Upper lobe of left lung (tissue), 6 donors: Measurements from ENCODE around the gene DACT2. TPM values are rescaled to one million over a fixed set of nuclear protein-coding genes. Genes with fewer than 3 reads are reported as not detected.

Experiments
- ATAC-seq, 2 donors: fragments of 200-7000 bp; cut with Tn5 transposase; one replicate each; pipeline ENCODE4 v1.9.1; 2022; ENCODE audit warnings: mild to moderate bottlenecking in 2 of 2, moderate library complexity in 2 of 2; ENCODE audit not compliant: low FRiP score in 2 of 2
- DNase-seq, 2 donors: peaks; one replicate each; pipeline ENCODE4 v3.0.0-alpha.2; 2019 to 2020
- H3K27ac ChIP-seq, 4 donors: fragments of 200-600 bp; sonication (generic); one replicate each; pipeline ENCODE4 v1.5.1; 2016 to 2019
- H3K27me3 ChIP-seq, 4 donors: fragments of 200-600 bp; sonication (generic); one replicate each; pipeline ENCODE4 v1.5.1; 2017 to 2019
- H3K36me3 ChIP-seq, 4 donors: fragments of 200-600 bp; sonication (generic); one replicate each; pipeline ENCODE4 v1.5.1; 2016 to 2019
- H3K4me1 ChIP-seq, 4 donors: fragments of 200-600 bp; sonication (generic); one replicate each; pipeline ENCODE4 v1.5.1; 2018 to 2019
- H3K4me3 ChIP-seq, 4 donors: fragments of 200-600 bp; sonication (generic); one replicate each; pipeline ENCODE4 v1.5.1; 2017 to 2019; ENCODE audit warnings: mild to moderate bottlenecking in 2 of 4, moderate library complexity in 1 of 4
- H3K9me3 ChIP-seq, 4 donors: fragments of 200-600 bp; sonication (generic); one replicate each; pipeline ENCODE4 v1.5.1; 2018 to 2019
- CTCF ChIP-seq, 6 experiments: fragments of 450-650 bp in 4 of 6; fragments of 200-600 bp in 2 of 6; sonication (generic) in 2 of 6; IDR thresholded peaks; one replicate each; pipeline ENCODE4 v1.5.1; 2016 to 2019; ENCODE audit warnings: antibody characterized with exemption in 6 of 6
- EP300 ChIP-seq, 4 donors: sonication (generic); formaldehyde crosslinking; IDR thresholded peaks; one replicate each; pipeline ENCODE4 v1.5.1; 2017; ENCODE audit warnings: antibody characterized with exemption in 4 of 4, control low read depth in 2 of 4
- POLR2A ChIP-seq, 4 donors: fragments of 450-650 bp; IDR thresholded peaks; one replicate each; pipeline ENCODE4 v1.5.1; 2016 to 2017; ENCODE audit warnings: antibody characterized with exemption in 4 of 4, mild to moderate bottlenecking in 2 of 4
- POLR2AphosphoS5 ChIP-seq, 2 donors: sonication (generic); formaldehyde crosslinking; IDR thresholded peaks; one replicate each; pipeline ENCODE4 v1.5.1; 2017; ENCODE audit warnings: antibody characterized with exemption in 2 of 2
- WGBS, 2 donors: methylation state at CpG; one replicate each; pipeline ENCODE4 v1.1.5; 2017 to 2018; 5-methylcytosine and 5-hydroxymethylcytosine counted together
- total RNA-seq, 6 donors: library from RNA; depleted of rRNA in 4 of 6; stranded (reverse); fragments of >200 nt in 4 of 6; gene quantifications; one replicate each; pipeline versions ENCODE4 v1.1.0 to v1.2.1, GENCODE V29; 2016 to 2021
- donor health status: DM: no; HTN: no; CAD: no; lungs with moderate emphysema.
- donor health status: DM: no; HTN: yes; CAD: no; lungs with severe emphysema.

Gene DACT2
- total RNA-seq, 6 donors from 2014 or later: 0.44 to 13.6 (median 3.2) TPM

- H3K36me3 ChIP-seq: no peaks in the 10 kb centered on the region
- no peaks in the 10 kb centered on the region for H3K27me3 ChIP-seq
- ATAC-seq (peak; percentile 24 to 61), DNase-seq (peak in 1 of 2 donors; percentile 59)
- no peaks in the 10 kb centered on the region for H3K9me3 ChIP-seq
- H3K4me1 ChIP-seq: peaks cover 0 to 24% (median 9%) of the 10 kb centered on the region in 4 donors
- no peak for TF ChIP-seq POLR2AphosphoS5 (IDR thresholded peaks at IDR 0.05)
- TF ChIP-seq POLR2A (IDR thresholded peaks at IDR 0.05): no peak
- TF ChIP-seq EP300 (IDR thresholded peaks at IDR 0.05): no peak
- TF ChIP-seq CTCF (IDR thresholded peaks at IDR 0.05): no peak
- peak overlapping the region in 1 of 4 donors; percentile 69 for H3K27ac ChIP-seq
- H3K4me3 ChIP-seq: peak overlapping the region in 2 of 4 donors; percentile 21 to 22
- WGBS, 2 donors: 50 to 82% methylated on average over 13 to 21 of the region's 22 CpGs
Measured at GRCh38 chr6:168274037-168274952, 45.3 kb downstream of the DACT2 start.

GRCh38 chr6:168273441-168274036 lies 46.0 kb downstream of the DACT2 start:
- 53 to 64% methylated on average over 11 to 17 of the region's 17 CpGs for WGBS, 2 donors
- H3K4me1 ChIP-seq: peaks cover 0 to 24% (median 9%) of the 10 kb centered on the region in 4 donors
- H3K9me3 ChIP-seq: no peaks in the 10 kb centered on the region
- H3K4me3 ChIP-seq: peak overlapping the region in 2 of 4 donors; percentile 21 to 22
- no peak for TF ChIP-seq POLR2AphosphoS5 (IDR thresholded peaks at IDR 0.05)
- TF ChIP-seq POLR2A (IDR thresholded peaks at IDR 0.05): no peak
- no peak for TF ChIP-seq EP300 (IDR thresholded peaks at IDR 0.05)
- no peak for TF ChIP-seq CTCF (IDR thresholded peaks at IDR 0.05)
- H3K36me3 ChIP-seq: no peaks in the 10 kb centered on the region
- no peaks in the 10 kb centered on the region for H3K27me3 ChIP-seq
- DNase-seq: no peak
- ATAC-seq: no peak
- H3K27ac ChIP-seq: peak overlapping the region in 1 of 4 donors; percentile 69

- no peaks in the 10 kb centered on the region for H3K36me3 ChIP-seq
- DNase-seq: no peak
- 29 to 31% methylated on average over 17 of the region's 17 CpGs for WGBS, 2 donors
- ATAC-seq: no peak
- no peaks in the 10 kb centered on the region for H3K9me3 ChIP-seq
- H3K27ac ChIP-seq: no peak overlapping the region
- no peak for TF ChIP-seq CTCF (IDR thresholded peaks at IDR 0.05)
- no peak for TF ChIP-seq POLR2AphosphoS5 (IDR thresholded peaks at IDR 0.05)
- TF ChIP-seq EP300 (IDR thresholded peaks at IDR 0.05): no peak
- no peak for TF ChIP-seq POLR2A (IDR thresholded peaks at IDR 0.05)
- peaks cover 0 to 24% (median 9%) of the 10 kb centered on the region in 4 donors for H3K4me1 ChIP-seq
- no peak overlapping the region for H3K4me3 ChIP-seq
- H3K27me3 ChIP-seq: no peaks in the 10 kb centered on the region
Measured at GRCh38 chr6:168272415-168273325, 46.9 kb downstream of the DACT2 start.

GRCh38 chr6:168270274-168271172 lies 49.1 kb downstream of the DACT2 start:
- ATAC-seq (no peak), DNase-seq (no peak)
- H3K27me3 ChIP-seq: no peaks in the 10 kb centered on the region
- H3K27ac ChIP-seq: no peak overlapping the region
- 72 to 88% methylated on average over 16 to 17 of the region's 19 CpGs for WGBS, 2 donors
- H3K9me3 ChIP-seq: no peaks in the 10 kb centered on the region
- H3K36me3 ChIP-seq: no peaks in the 10 kb centered on the region
- peaks cover 0 to 24% (median 9%) of the 10 kb centered on the region in 4 donors for H3K4me1 ChIP-seq
- TF ChIP-seq POLR2A (IDR thresholded peaks at IDR 0.05) (no peak), CTCF (IDR thresholded peaks at IDR 0.05) (no peak), EP300 (IDR thresholded peaks at IDR 0.05) (no peak), POLR2AphosphoS5 (IDR thresholded peaks at IDR 0.05) (no peak)
- H3K4me3 ChIP-seq: no peak overlapping the region
